Measurements from ENCODE around the gene RBM4B.
A peak's percentile ranks its signal among the peaks of the same experiment; 100 is the strongest.

Gene RBM4B

GRCh38 chr11:66708094-66708493, 30.4 kb upstream of the RBM4B start:
- DNase-seq = peak in 1 of 10 donors; percentile 83
- intact Hi-C loops (cut with DNase I) = no loop called here

DNA sequence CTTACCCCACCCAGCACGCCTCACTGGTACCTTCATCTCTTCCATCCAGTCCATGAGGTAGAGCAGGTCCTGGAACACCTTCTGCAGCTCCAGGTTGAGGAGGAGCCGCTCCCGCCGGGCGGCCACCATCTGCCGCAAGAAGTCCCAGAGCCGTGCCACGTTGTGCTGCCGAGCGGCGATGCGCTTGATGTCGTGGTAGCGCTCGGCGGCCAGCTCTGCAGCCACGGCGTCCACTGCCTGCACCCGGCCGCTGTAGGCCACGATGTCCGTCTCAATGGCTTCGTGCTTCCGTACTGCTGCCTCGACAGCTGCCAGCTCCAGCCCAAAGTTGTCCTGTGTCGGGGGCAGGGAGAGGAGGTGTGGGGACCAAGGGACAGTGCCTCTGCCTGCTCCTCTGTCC, 29.8 kb upstream of the RBM4B start:
- intact Hi-C loops (cut with DNase I) = no loop called here
- peak in 1 of 10 donors; percentile 69 for DNase-seq

DNA sequence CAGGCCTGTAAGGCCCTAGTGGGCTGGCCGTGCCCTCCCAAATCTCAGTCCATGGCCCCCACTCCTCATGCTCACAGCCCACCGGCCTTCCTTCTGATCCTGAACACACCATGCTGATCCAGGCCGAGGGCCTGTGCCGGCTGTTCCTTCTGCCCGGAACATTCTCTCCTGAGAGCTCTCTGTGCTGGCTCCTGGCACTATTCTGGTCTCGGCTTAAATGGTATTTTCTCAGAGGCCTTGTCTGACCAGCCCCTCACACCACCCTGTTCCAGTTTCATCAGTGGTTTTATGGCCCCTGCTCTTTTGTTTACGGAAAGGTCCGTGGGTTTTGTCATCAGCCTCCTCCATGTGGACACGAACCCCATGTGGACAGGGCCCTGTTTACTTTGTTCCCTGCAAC, 29.3 kb upstream of the RBM4B start:
- intact Hi-C loops (cut with DNase I) = no loop called here
- peak in 1 of 10 donors; percentile 54 for DNase-seq

DNA sequence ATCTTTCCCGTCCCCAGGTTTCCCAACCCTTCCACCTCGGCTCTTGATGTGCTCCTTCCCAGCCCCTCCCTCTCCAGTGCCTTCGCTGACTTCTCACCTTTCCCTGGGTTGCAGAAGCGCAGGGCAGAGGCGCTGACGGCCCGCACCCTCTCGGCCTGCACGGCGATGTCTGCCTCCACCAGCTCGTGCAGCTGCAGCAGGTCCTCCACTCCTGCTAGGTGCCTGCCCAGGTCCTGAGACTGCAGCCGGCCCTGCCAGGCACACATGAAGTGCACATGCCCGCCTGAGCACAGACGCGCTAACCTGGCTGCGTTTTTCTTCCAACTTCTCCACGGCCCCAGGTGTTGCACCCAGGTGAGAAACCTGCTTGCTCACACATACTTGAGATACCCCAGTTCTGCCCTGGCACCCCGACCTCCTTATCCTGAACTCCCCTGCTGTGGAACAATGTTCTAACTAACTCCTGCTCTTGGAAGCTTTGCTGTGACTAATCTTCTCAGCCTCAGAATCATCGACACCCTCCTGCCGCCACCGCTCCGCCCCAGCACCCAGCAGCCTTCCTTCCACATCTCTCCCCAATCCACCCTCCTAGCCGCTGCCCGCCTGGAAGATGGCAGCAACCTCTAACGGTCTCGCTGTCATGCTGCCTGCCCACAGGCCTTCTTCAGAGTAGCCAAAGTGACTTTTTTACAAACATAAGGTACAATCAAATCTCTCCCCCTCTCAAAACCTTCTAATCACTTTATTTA, 28.1 kb upstream of the RBM4B start:
- intact Hi-C loops (cut with DNase I) = no loop called here
- peak in 6 of 10 donors; percentile 48 to 94 (median 75) for DNase-seq

GRCh38 chr11:66704659-66705360, 27.1 kb upstream of the RBM4B start:
- peak in 1 of 10 donors; percentile 80 for DNase-seq
- intact Hi-C loops (cut with DNase I) = no loop called here

DNA sequence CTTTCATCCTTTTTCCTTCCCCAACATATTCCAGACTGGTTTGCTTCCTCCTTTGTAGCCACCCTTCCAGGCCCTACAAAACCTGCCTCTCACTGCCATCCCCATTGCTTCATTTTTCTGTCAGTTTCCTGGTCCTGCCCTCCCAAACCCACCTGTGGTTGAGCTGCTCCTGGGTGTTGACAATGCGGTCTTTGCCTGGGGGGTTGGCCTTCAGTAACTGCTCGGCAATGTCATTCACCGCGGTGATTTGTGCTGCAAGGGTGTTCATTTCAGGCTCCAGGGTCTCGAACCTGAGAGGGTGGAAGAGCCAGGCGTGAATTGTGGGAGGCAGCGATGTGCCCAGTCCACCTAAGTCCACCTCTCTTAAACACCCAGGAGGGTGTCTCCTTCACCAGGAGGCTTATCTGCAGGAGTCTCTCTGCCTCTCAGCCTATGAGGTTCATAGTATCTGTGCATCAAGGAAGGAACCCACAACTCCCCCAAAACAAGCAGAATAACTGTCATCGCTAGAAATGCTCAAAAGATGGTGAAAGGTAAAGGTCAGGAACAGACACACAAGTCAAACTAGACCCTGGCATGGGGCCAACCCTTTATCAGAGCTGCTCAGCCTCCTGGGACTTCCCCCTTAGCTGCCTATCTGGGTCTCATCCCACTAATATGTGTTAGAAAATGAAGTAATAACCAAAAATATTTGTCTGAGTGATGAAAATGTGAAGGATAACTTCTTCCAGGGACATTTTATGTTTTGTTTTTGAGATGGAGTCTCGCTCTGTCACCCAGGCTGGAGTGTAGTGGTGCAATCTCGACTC, 23.9 kb upstream of the RBM4B start:
- no peak for DNase-seq
- intact Hi-C loops (cut with DNase I) = no loop called here

GRCh38 chr11:66700742-66701141, 23.1 kb upstream of the RBM4B start:
- DNase-seq = peak in 1 of 10 donors; percentile 90
- intact Hi-C loops (cut with DNase I) = no loop called here

DNA sequence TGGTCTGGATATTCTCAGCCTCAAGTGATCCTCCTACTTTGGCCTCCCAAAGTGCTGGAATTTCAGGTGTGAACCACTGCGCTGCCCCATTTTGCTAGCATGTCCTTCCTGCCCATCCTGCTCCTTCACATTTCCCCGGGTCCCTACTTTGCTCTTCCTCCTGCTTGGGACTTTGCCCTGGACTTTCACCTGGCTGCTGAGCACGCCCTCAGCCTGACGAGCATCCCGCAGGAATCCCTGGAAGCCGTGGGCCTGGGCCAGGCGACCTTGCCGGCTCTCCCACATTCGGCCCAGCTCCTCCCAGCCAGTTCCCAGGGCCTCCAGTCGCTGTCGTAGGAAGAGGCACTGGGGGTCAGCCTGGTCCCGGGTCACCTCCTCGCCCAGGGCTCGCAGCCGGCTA, 22.6 kb upstream of the RBM4B start:
- DNase-seq = no peak

GRCh38 chr11:66698491-66698890, 20.8 kb upstream of the RBM4B start:
- peak in 2 of 10 donors; percentile 39 to 66 for DNase-seq
- intact Hi-C loops (cut with DNase I) = loop anchor here (5.0 kb wide), 1 partner anchor 184 kb away; no protein-coding TSS in a partner anchor

More for the DNA sequence above, 22.6 kb upstream of the RBM4B start:
- intact Hi-C loops (cut with DNase I) = no loop called here

DNA sequence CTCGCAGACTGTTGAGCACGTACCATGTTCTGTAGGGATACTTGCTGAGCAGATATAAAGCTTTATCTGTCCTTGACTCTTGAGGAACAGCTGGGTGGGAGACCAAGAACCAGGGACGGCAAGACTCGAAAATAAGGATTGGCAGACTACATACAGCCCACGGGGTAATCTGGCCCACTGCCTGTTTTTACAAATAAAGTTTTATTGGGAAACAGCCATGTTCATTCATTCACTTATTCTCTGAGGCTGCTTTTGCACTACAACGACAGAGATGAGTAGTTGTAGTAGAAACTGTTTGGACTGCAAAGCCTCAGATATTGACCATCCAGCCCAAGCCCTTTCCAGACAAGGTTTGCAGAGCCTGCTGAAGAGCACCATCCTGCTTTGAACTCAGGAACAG, 20.3 kb upstream of the RBM4B start:
- DNase-seq = peak in 2 of 10 donors; percentile 9 to 13
- intact Hi-C loops (cut with DNase I) = loop anchor here (5.0 kb wide), 1 partner anchor 184 kb away; no protein-coding TSS in a partner anchor

- DNase-seq = peak in 2 of 10 donors; percentile 55 to 63
- intact Hi-C loops (cut with DNase I) = loop anchor here (5.0 kb wide), 1 partner anchor 186 kb away; no protein-coding TSS in a partner anchor
These were observed 18.5 kb upstream of the RBM4B start for GRCh38 chr11:66696146-66696545.

DNA sequence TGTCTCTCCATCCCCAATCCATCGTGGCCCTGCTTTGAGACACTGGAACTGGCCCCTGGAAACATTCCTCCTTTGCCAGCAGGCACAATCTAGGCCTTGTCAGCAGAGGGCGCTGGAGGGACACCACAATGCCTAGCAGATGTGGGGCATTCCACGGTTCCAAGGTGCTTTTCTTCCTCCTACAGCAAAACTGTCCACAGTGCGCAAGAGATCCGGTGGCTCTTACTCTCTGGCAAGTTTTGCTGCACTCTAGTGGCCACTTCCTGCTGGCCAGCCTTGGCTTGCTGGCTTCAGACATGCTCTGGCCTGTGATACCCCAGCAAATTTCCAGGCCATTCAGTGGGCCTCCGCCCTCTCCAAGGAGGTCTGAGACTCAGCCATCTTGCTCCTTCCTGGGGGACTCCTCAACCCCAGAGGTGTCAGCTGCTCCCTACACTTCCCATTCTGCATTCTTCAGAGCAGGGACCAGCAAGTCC, 17.1 kb upstream of the RBM4B start:
- intact Hi-C loops (cut with DNase I) = loop anchor here (1.0 to 5.0 kb wide), 2 partner anchors 140 to 188 kb away; no protein-coding TSS in a partner anchor
- DNase-seq = peak; percentile 70 to 96 (median 86)

DNA sequence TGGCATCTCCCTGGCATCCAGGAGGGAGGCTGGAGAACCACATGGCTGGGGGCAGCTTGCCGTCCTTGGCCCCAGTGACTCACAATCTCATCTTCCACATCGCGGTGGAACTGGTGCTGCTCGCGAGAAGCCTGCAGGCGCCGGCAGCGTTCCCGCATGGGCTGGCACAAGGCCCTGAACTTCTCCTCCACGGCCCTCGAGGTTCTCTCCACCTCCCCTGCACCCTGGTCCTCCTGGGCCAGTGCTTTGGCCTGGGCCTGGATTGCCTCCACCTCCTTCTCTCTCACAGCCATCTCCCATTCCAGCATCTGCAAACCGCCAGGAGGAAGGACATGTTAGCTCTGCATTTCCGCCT, 16.3 kb upstream of the RBM4B start:
- intact Hi-C loops (cut with DNase I) = loop anchor here (1.0 kb wide), 1 partner anchor 140 kb away; no protein-coding TSS in a partner anchor
- peak in 3 of 10 donors; percentile 52 to 75 (median 72) for DNase-seq

DNA sequence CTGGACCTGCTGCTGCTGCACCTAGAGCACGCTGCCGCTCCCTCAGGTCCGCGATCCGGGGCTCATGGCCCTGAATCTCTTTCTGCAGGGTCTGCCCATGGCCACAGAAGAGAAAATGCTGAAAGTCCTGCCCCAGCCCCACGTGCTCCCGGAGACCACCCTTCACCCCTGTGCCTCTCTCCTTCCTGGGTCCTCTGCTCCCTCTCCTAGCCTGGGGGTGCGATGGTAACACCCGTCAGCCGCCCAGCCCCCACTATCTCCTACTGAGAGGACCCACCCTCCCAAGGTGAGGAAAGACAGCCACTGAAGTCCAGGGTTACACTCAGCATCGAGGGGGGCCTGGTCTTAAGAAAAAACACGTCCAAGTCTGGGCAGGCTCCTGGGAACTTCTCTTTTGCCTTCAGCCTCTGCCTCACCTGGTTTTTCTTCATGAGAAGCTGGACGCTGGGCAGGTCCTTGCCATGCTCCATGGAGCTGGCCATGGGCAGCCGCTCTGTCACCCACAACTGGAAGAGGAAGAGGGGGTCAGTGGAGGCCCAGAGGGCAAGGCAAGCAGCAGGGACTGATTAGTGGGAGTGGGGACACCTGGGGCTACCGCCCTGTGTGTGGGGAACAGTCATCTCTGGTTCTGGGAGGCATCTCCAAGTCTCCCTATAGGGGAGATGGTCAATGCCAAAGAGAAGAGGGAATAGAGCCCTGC, 15.8 kb upstream of the RBM4B start:
- DNase-seq = peak in 3 of 10 donors; percentile 50 to 76 (median 59)
- intact Hi-C loops (cut with DNase I) = loop anchor here (1.0 kb wide), 1 partner anchor 141 kb away; no protein-coding TSS in a partner anchor

DNA sequence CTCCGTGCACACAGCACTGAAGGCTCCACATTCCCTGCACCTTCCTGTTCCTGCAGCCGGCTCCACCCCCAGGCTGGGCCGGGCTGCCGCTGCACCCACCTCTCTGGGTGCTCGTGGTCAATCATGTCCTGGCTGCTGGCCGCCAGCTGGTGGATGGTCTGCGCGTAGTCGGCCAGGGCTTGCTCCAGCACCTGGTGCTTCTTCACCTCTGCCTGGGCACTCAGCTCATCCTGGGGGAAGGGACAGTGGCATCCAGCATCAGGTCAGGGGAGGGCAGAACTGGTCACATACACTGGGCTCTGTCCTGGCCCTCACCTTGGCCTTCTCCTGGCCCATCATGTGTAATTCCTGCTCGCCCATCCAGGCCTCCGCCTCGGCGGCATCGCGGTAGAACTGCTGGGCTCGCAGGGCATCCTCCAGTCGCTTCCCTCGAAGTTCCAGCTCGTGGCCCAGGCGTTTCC, 15.2 kb upstream of the RBM4B start:
- DNase-seq = peak in 2 of 10 donors; percentile 58 to 82
- intact Hi-C loops (cut with DNase I) = no loop called here

- intact Hi-C loops (cut with DNase I) = no loop called here
- DNase-seq = peak in 3 of 10 donors; percentile 76 to 88 (median 88)
These were observed 14.8 kb upstream of the RBM4B start for GRCh38 chr11:66692446-66692845.

GRCh38 chr11:66691311-66691980, 13.8 kb upstream of the RBM4B start:
- DNase-seq = peak in 3 of 10 donors; percentile 50 to 78 (median 74)
- intact Hi-C loops (cut with DNase I) = no loop called here

GRCh38 chr11:66689661-66690590, 12.2 kb upstream of the RBM4B start:
- intact Hi-C loops (cut with DNase I) = no loop called here
- DNase-seq = peak in 3 of 10 donors; percentile 57 to 77 (median 77)
